Ovary (tissue), 3 donors: ENCODE measurements around the gene CASD1.

Experiments
- POLR2A ChIP-seq: fragments of 450-650 bp; IDR thresholded peaks from one replicate; pipeline ENCODE4 v1.6.1; 2017; ENCODE audit warnings: antibody characterized with exemption, mild to moderate bottlenecking, moderate library complexity
- TF ChIP-seq, protein P1 (sequence below), 3 donors: fragments of 450-650 bp in 2 of 3; fragments of 200-600 bp in 1 of 3; IDR thresholded peaks; one replicate each; pipeline versions ENCODE4 v1.5.1 to v1.8.0; 2016 to 2022; ENCODE audit warnings: antibody characterized with exemption in 3 of 3, mild to moderate bottlenecking in 1 of 3
- donor health status: DM: no; HTN: no; CAD: no.

DNA sequence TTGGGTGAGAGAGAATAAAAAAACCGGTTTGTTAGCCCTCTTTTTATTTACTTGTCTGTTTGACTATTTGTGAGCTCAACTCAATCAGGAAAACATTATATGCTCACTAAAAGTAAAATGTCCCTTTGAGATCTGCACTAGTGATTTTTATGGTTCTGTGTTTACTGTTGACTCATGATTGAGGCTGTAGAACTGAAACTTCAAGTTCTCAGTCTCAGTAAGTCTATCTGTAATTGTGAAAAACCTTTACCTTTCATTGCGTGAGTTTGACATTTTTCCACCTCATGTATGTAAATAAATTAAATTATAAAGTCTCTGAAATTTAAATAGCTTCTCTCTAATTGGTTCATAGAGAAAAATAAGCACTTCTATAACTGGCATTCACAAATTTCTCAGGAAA lies 17.0 kb upstream of the CASD1 start:
- TF ChIP-seq, protein P1, sequence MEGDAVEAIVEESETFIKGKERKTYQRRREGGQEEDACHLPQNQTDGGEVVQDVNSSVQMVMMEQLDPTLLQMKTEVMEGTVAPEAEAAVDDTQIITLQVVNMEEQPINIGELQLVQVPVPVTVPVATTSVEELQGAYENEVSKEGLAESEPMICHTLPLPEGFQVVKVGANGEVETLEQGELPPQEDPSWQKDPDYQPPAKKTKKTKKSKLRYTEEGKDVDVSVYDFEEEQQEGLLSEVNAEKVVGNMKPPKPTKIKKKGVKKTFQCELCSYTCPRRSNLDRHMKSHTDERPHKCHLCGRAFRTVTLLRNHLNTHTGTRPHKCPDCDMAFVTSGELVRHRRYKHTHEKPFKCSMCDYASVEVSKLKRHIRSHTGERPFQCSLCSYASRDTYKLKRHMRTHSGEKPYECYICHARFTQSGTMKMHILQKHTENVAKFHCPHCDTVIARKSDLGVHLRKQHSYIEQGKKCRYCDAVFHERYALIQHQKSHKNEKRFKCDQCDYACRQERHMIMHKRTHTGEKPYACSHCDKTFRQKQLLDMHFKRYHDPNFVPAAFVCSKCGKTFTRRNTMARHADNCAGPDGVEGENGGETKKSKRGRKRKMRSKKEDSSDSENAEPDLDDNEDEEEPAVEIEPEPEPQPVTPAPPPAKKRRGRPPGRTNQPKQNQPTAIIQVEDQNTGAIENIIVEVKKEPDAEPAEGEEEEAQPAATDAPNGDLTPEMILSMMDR (IDR thresholded peaks at IDR 0.05): no peak
- TF ChIP-seq POLR2A: no peak
